ENCODE results near the gene CSTB. TPM values are rescaled to one million over a fixed set of nuclear protein-coding genes. Genes with fewer than 3 reads are reported as not detected.
A peak's percentile ranks its signal among the peaks of the same experiment; 100 is the strongest.

The CSTB gene
- total and polyA plus RNA-seq, 12 donors: 33.0 to 61.2 (median 40.5) TPM

DNA sequence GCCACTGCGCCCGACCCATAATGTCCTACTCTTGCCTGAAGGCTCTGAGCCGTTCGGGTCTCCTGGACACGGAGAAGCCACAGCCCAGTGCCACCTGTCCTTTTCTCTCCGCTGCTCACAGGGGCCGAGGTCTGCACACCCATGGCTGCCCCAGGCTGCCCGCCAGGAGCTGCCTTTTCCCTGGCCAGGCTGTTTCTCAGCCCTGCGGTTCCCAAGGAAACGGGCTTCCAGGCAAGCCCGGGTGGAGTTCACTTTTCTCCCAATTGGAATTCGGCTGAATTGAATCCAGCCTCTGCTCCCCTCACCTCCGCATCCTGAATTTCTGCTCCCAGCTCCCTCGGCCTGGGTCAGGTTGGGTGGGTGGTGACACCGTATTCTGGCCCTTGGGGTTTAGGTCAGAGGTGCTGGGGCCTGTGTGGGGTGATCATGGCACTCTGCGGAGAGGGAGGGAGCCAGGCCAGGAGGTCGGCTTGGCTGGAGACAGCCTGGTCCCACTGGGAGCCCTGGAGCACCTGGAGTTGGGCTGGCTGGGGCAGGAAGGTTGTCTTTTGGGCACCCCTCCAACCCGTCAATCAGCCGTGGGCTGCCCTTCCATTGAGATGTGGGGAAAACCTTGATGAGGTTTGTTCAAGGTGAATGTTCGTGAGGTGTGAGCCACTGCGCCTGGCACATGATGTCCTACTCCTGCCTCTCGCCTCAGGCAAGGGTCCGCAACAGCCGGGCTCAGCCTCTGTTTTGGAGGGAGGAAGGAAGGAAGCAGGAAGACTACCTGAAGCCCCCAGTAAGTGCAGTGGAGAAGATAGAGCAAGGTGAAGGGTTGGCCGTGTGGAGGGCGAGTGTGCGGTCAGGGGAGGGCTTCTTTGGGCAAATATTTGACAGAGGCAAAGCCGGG, 38.4 kb upstream of the CSTB start:
- Histone ChIP-seq H3K9me3 (peaks cover 0 to 10% (median 0%) of the 10 kb centered on the region in 11 donors), H3K27ac (no peak overlapping the region), H3K4me1 (peaks cover 3 to 45% (median 12%) of the 10 kb centered on the region in 9 donors), H3K36me3 (no peaks in the 10 kb centered on the region), H3K27me3 (no peaks in the 10 kb centered on the region), H3K4me3 (no peak overlapping the region)
- TF ChIP-seq, protein P1, sequence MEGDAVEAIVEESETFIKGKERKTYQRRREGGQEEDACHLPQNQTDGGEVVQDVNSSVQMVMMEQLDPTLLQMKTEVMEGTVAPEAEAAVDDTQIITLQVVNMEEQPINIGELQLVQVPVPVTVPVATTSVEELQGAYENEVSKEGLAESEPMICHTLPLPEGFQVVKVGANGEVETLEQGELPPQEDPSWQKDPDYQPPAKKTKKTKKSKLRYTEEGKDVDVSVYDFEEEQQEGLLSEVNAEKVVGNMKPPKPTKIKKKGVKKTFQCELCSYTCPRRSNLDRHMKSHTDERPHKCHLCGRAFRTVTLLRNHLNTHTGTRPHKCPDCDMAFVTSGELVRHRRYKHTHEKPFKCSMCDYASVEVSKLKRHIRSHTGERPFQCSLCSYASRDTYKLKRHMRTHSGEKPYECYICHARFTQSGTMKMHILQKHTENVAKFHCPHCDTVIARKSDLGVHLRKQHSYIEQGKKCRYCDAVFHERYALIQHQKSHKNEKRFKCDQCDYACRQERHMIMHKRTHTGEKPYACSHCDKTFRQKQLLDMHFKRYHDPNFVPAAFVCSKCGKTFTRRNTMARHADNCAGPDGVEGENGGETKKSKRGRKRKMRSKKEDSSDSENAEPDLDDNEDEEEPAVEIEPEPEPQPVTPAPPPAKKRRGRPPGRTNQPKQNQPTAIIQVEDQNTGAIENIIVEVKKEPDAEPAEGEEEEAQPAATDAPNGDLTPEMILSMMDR (IDR thresholded peaks at IDR 0.05): no peak
- intact Hi-C loops (cut with DNase I): loop anchor here in 9 of 10 donors (5.0 to 10.0 kb wide), 9 partner anchors 43 to 1752 kb away; partner anchors contain the start of gene AGPAT3 (in 2 of the 9)
- DNase-seq (no peak), ATAC-seq (no peak)
- WGBS, 2 donors: 66 to 70% methylated on average over 28 of the region's 28 CpGs

- Histone ChIP-seq H3K9me3 (peaks cover 0 to 3% (median 0%) of the 10 kb centered on the region in 11 donors), H3K4me1 (peaks cover 3 to 38% (median 12%) of the 10 kb centered on the region in 9 donors), H3K27ac (no peak overlapping the region), H3K27me3 (no peaks in the 10 kb centered on the region), H3K36me3 (no peaks in the 10 kb centered on the region), H3K4me3 (no peak overlapping the region)
- no peak for DNase-seq
- ATAC-seq: no peak
- 86 to 87% methylated on average over 3 to 5 of the region's 5 CpGs for WGBS, 2 donors
- intact Hi-C loops (cut with DNase I): loop anchor here in 9 of 10 donors (5.0 to 10.0 kb wide), 7 partner anchors 44 to 241 kb away; partner anchors contain the start of gene AGPAT3 (in 1 of the 9)
- TF ChIP-seq, protein P1 (IDR thresholded peaks at IDR 0.05): no peak
These were observed 37.5 kb upstream of the CSTB start for GRCh38 chr21:43813656-43813980.

DNA sequence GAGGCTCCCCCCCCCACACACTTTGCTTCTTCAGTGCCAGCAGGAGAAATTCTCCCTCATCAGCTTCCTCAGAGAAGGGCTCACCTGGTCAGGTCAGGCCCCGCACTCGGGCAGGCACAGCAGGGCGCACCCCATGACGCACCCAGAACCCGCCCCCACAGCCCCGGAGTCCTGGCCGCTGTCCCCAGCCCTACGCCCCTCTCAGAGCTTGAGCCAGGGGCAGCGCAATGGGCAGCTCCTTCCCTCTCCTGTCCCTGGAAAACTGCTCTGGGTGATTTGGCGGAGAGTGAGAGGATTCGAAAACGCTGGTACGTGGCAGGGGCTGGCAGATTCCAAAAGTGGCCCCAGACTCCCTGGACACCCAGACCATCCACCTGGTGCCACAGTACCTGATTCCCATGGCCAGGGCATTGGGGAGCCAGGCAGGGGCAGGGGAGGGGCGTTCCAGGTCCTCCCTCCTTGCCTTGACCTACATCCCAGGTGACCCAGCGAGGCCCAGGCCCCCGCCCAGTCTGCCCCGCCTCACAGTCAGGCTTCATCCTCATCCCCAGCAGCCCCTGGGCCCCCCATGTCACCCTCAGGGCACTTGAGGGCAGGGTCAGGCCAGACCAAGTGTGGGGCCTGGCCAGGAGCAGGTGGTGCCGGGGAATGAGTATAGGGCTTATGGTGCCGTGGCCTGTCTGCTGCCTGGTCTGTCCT, 37.0 kb upstream of the CSTB start:
- H3K27ac ChIP-seq: no peak overlapping the region
- intact Hi-C loops (cut with DNase I): loop anchor here in 9 of 10 donors (5.0 to 10.0 kb wide), 7 partner anchors 44 to 242 kb away; partner anchors contain the start of gene AGPAT3 (in 1 of the 9)
- TF ChIP-seq, protein P1 (IDR thresholded peaks at IDR 0.05): no peak
- H3K36me3 ChIP-seq: no peaks in the 10 kb centered on the region
- H3K27me3 ChIP-seq: no peaks in the 10 kb centered on the region
- peaks cover 3 to 33% (median 12%) of the 10 kb centered on the region in 9 donors for H3K4me1 ChIP-seq
- 89 to 91% methylated on average over 19 of the region's 19 CpGs for WGBS, 2 donors
- no peak overlapping the region for H3K4me3 ChIP-seq
- H3K9me3 ChIP-seq: no peaks in the 10 kb centered on the region
- DNase-seq (no peak), ATAC-seq (no peak)

- Histone ChIP-seq H3K4me3 (peak overlapping the region in 6 of 10 donors; percentile 15 to 47 (median 22)), H3K27me3 (no peaks in the 10 kb centered on the region), H3K27ac (peak overlapping the region in 1 of 10 donors; percentile 55), H3K36me3 (no peaks in the 10 kb centered on the region), H3K9me3 (no peaks in the 10 kb centered on the region), H3K4me1 (peaks cover 3 to 25% (median 12%) of the 10 kb centered on the region in 9 donors)
- 62 to 68% methylated on average over 27 of the region's 27 CpGs for WGBS, 2 donors
- intact Hi-C loops (cut with DNase I): loop anchor here in 9 of 10 donors (5.0 to 10.0 kb wide), 7 partner anchors 45 to 243 kb away; partner anchors contain the start of gene AGPAT3 (in 1 of the 9)
- TF ChIP-seq, protein P1 (IDR thresholded peaks at IDR 0.05): no peak
- ATAC-seq: peak in 2 of 8 donors; percentile 8 to 18
- DNase-seq: no peak
These were observed 36.2 kb upstream of the CSTB start for GRCh38 chr21:43812139-43812821.

Data from heart right ventricle (tissue), 16 donors.